WTC11 (cell line): Measurements from ENCODE around the gene NAV2. TPM values are rescaled to one million over a fixed set of nuclear protein-coding genes. Genes with fewer than 3 reads are reported as not detected.

Experiments used
- ATAC-seq: fragments of 200-7000 bp; cut with Tn5 transposase; 2 replicates; pipeline ENCODE4 v1.10.0; 2021; ENCODE audit warnings: mild to moderate bottlenecking, moderate library complexity
- CTCF ChIA-PET: fragments of 300-600 bp; sonication (Branson Sonifier 250); formaldehyde crosslinking; loops from one replicate; lab custom pipeline; 2021; ENCODE audit warnings: antibody characterized with exemption; lab: Charles Lee
- POLR2A ChIA-PET: fragments of 350-600 bp; sonication (Branson Sonifier 250); formaldehyde crosslinking; loops from one replicate; lab custom pipeline; 2021; ENCODE audit warnings: antibody characterized with exemption; lab: Charles Lee
- DNase-seq: peaks from one replicate; pipeline ENCODE4 v3.0.0; 2021; ENCODE audit warnings: low spot score
- H3K27ac Mint-ChIP-seq: 2 replicates; pipeline ENCODE4 v1.8.0; 2021; ENCODE audit warnings: mixed read lengths
- H3K27me3 Mint-ChIP-seq: 2 replicates; pipeline ENCODE4 v1.8.0; 2021; ENCODE audit warnings: low read depth, mild to moderate bottlenecking, moderate library complexity, mixed read lengths
- H3K36me3 Mint-ChIP-seq: 2 replicates; pipeline ENCODE4 v1.8.0; 2021; ENCODE audit warnings: mixed read lengths
- H3K4me1 Mint-ChIP-seq: 2 replicates; pipeline ENCODE4 v1.8.0; 2022; ENCODE audit warnings: mixed read lengths
- H3K4me3 Mint-ChIP-seq: 2 replicates; pipeline ENCODE4 v1.8.0; 2021; ENCODE audit warnings: mild to moderate bottlenecking, moderate library complexity, mixed read lengths
- H3K9me3 Mint-ChIP-seq: 2 replicates; pipeline ENCODE4 v1.8.0; 2021; ENCODE audit warnings: mixed read lengths
- CBFB ChIP-seq: sonication (generic); formaldehyde crosslinking; IDR thresholded peaks from 2 replicates; pipeline ENCODE4 v1.8.1; 2022; ENCODE audit warnings: mild to moderate bottlenecking, low read depth, missing genetic modification reagents
- ETV6 ChIP-seq: sonication (generic); formaldehyde crosslinking; IDR thresholded peaks from 2 replicates; pipeline ENCODE4 v1.8.1; 2022; ENCODE audit warnings: mild to moderate bottlenecking, missing genetic modification reagents
- FOXJ3 ChIP-seq: sonication (generic); formaldehyde crosslinking; IDR thresholded peaks from 2 replicates; pipeline ENCODE4 v1.9.0; 2021; ENCODE audit warnings: missing genetic modification reagents, mild to moderate bottlenecking, borderline replicate concordance
- FOXK1 ChIP-seq: sonication (generic); formaldehyde crosslinking; IDR thresholded peaks from 2 replicates; pipeline ENCODE4 v1.8.0; 2022; ENCODE audit warnings: mild to moderate bottlenecking, moderate library complexity, missing genetic modification reagents
- GTF2I ChIP-seq: fragments of 250-450 bp; sonication (Bioruptor Pico); conservative IDR thresholded peaks from 2 replicates; pipeline ENCODE4 v1.4.0; 2021; ENCODE audit warnings: mild to moderate bottlenecking
- JUN ChIP-seq: sonication (generic); formaldehyde crosslinking; IDR thresholded peaks from 2 replicates; pipeline ENCODE4 v1.8.0; 2023; ENCODE audit warnings: mild to moderate bottlenecking, missing genetic modification reagents
- MLX ChIP-seq: sonication (generic); formaldehyde crosslinking; IDR thresholded peaks from 2 replicates; pipeline ENCODE4 v1.8.1; 2023; ENCODE audit warnings: mild to moderate bottlenecking, missing genetic modification reagents, moderate library complexity
- MXD4 ChIP-seq: fragments of 250-450 bp; sonication (Bioruptor Pico); IDR thresholded peaks from 2 replicates; pipeline ENCODE4 v1.8.0; 2021; ENCODE audit warnings: mild to moderate bottlenecking, moderate library complexity, borderline replicate concordance
- NFYB ChIP-seq: sonication (generic); formaldehyde crosslinking; conservative IDR thresholded peaks from 2 replicates; pipeline ENCODE4 v1.8.0; 2022; ENCODE audit warnings: low read depth, missing genetic modification reagents
- OVOL2 ChIP-seq: fragments of 250-450 bp; sonication (Bioruptor Pico); IDR thresholded peaks from 2 replicates; pipeline ENCODE4 v1.9.0; 2021; ENCODE audit warnings: mild to moderate bottlenecking, borderline replicate concordance
- SOX15 ChIP-seq: fragments of 250-450 bp; sonication (Bioruptor Pico); IDR thresholded peaks from 2 replicates; pipeline ENCODE4 v1.9.0; 2021; ENCODE audit warnings: mild to moderate bottlenecking
- TCF7 ChIP-seq: sonication (generic); formaldehyde crosslinking; IDR thresholded peaks from 2 replicates; pipeline ENCODE4 v1.8.0; 2022; ENCODE audit warnings: mild to moderate bottlenecking, low read depth, missing genetic modification reagents, moderate library complexity
- TEAD1 ChIP-seq: sonication (generic); formaldehyde crosslinking; IDR thresholded peaks from 2 replicates; pipeline ENCODE4 v1.8.0; 2022; ENCODE audit warnings: mild to moderate bottlenecking, missing genetic modification reagents
- USF2 ChIP-seq: sonication (generic); formaldehyde crosslinking; IDR thresholded peaks from 2 replicates; pipeline ENCODE4 v1.8.1; 2023; ENCODE audit warnings: mild to moderate bottlenecking, missing genetic modification reagents, moderate library complexity
- ZNF219 ChIP-seq: sonication (generic); formaldehyde crosslinking; IDR thresholded peaks from 2 replicates; pipeline ENCODE4 v1.8.0; 2023; ENCODE audit warnings: missing genetic modification reagents, mild to moderate bottlenecking, borderline replicate concordance
- total RNA-seq: library from RNA; stranded (reverse); gene quantifications from 3 replicates; pipeline ENCODE4 v1.2.3, GENCODE V29; 2021
- TF ChIP-seq, protein P1 (sequence below): sonication (generic); formaldehyde crosslinking; IDR thresholded peaks from 2 replicates; pipeline ENCODE4 v1.8.0; 2022; ENCODE audit warnings: mild to moderate bottlenecking, missing genetic modification reagents
- TF ChIP-seq, protein P2 (sequence below): fragments of 250-450 bp; sonication (Bioruptor Pico); IDR thresholded peaks from 2 replicates; pipeline ENCODE4 v1.9.0; 2021; ENCODE audit warnings: mild to moderate bottlenecking, borderline replicate concordance
- TF ChIP-seq, protein P3 (sequence below): sonication (generic); formaldehyde crosslinking; IDR thresholded peaks from 2 replicates; pipeline ENCODE4 v1.8.1; 2022; ENCODE audit warnings: low read depth, missing genetic modification reagents, borderline replicate concordance
- TF ChIP-seq, protein P4 (sequence below): fragments of 250-450 bp; sonication (Bioruptor Pico); IDR thresholded peaks from 2 replicates; pipeline ENCODE4 v1.9.0; 2021; ENCODE audit warnings: mild to moderate bottlenecking
- TF ChIP-seq, protein P5 (sequence below): sonication (generic); formaldehyde crosslinking; IDR thresholded peaks from 2 replicates; pipeline ENCODE4 v1.8.1; 2022; ENCODE audit warnings: mild to moderate bottlenecking, missing genetic modification reagents, moderate library complexity, borderline replicate concordance

The NAV2 gene
- total RNA-seq, 1 experiment from 2014 or later, result 42.8 TPM

GRCh38 chr11:19852288-19852687, 139.7 kb downstream of the NAV2 start (continued):
- TF ChIP-seq FOXK1 (no peak), NFYB (CRISPR knock-in tag) (no peak), ZNF219 (CRISPR knock-in tag) (no peak), MLX (CRISPR knock-in tag) (no peak), FOXJ3 (CRISPR knock-in tag) (no peak)

DNA sequence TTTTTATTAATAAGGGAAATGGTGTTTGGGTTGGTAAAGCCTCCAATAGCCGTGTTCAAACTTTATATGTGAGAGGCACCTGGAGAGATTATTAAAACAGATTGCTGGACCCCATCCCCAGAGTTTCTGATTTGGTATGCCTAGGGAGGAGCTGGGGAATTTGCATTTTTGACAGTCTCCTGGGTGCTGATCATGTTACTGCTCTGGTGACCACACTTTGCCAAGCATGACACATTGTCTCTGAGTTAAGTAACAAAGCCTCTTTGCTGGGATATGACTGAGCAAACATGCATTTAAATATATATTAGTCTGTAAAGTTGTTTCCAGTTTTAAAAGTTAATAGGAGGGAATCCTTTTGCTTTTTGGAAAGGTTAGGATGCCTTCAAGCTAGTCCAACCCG, 140.4 kb downstream of the NAV2 start:
- ATAC-seq (no peak), DNase-seq (no peak)
- TF ChIP-seq ZNF219 (CRISPR knock-in tag) (no peak), CBFB (no peak), TEAD1 (CRISPR knock-in tag) (no peak), JUN (no peak), SOX15 (CRISPR knock-in tag) (no peak), MXD4 (CRISPR knock-in tag) (no peak), TCF7 (no peak), USF2 (CRISPR knock-in tag) (no peak), NFYB (CRISPR knock-in tag) (no peak), ETV6 (CRISPR knock-in tag) (no peak)
- TF ChIP-seq, protein P1, sequence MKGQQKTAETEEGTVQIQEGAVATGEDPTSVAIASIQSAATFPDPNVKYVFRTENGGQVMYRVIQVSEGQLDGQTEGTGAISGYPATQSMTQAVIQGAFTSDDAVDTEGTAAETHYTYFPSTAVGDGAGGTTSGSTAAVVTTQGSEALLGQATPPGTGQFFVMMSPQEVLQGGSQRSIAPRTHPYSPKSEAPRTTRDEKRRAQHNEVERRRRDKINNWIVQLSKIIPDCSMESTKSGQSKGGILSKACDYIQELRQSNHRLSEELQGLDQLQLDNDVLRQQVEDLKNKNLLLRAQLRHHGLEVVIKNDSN (CRISPR knock-in tag), result no peak
- TF ChIP-seq, protein P2, sequence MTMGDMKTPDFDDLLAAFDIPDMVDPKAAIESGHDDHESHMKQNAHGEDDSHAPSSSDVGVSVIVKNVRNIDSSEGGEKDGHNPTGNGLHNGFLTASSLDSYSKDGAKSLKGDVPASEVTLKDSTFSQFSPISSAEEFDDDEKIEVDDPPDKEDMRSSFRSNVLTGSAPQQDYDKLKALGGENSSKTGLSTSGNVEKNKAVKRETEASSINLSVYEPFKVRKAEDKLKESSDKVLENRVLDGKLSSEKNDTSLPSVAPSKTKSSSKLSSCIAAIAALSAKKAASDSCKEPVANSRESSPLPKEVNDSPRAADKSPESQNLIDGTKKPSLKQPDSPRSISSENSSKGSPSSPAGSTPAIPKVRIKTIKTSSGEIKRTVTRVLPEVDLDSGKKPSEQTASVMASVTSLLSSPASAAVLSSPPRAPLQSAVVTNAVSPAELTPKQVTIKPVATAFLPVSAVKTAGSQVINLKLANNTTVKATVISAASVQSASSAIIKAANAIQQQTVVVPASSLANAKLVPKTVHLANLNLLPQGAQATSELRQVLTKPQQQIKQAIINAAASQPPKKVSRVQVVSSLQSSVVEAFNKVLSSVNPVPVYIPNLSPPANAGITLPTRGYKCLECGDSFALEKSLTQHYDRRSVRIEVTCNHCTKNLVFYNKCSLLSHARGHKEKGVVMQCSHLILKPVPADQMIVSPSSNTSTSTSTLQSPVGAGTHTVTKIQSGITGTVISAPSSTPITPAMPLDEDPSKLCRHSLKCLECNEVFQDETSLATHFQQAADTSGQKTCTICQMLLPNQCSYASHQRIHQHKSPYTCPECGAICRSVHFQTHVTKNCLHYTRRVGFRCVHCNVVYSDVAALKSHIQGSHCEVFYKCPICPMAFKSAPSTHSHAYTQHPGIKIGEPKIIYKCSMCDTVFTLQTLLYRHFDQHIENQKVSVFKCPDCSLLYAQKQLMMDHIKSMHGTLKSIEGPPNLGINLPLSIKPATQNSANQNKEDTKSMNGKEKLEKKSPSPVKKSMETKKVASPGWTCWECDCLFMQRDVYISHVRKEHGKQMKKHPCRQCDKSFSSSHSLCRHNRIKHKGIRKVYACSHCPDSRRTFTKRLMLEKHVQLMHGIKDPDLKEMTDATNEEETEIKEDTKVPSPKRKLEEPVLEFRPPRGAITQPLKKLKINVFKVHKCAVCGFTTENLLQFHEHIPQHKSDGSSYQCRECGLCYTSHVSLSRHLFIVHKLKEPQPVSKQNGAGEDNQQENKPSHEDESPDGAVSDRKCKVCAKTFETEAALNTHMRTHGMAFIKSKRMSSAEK, result no peak
- Mint-ChIP-seq H3K27me3 (no peaks in the 10 kb centered on the region), H3K4me3 (no peak overlapping the region), H3K36me3 (peaks cover 25% of the 10 kb centered on the region), H3K27ac (no peak overlapping the region), H3K4me1 (peaks cover 38% of the 10 kb centered on the region), H3K9me3 (peaks cover 17% of the 10 kb centered on the region)
- ChIA-PET CTCF (interaction anchor here (1.0 to 1.3 kb wide), 2 partner anchors 50 to 52 kb away, joined by 3 to 5 read pairs; no protein-coding TSS in a partner anchor), POLR2A (no interaction called here)

GRCh38 chr11:19853920-19854319, 141.3 kb downstream of the NAV2 start:
- H3K4me3 Mint-ChIP-seq, result no peak overlapping the region
- H3K9me3 Mint-ChIP-seq, result peaks cover 25% of the 10 kb centered on the region
- ATAC-seq (no peak), DNase-seq (no peak)
- CTCF ChIA-PET, result interaction anchor here (1.3 kb wide), 1 partner anchor 49 kb away, joined by 3 read pairs; no protein-coding TSS in a partner anchor
- peaks cover 34% of the 10 kb centered on the region for H3K36me3 Mint-ChIP-seq
- POLR2A ChIA-PET, result interaction anchor here (1.6 kb wide), 1 partner anchor 18 kb away, joined by 3 read pairs; no protein-coding TSS in a partner anchor
- H3K27me3 Mint-ChIP-seq, result no peaks in the 10 kb centered on the region
- H3K4me1 Mint-ChIP-seq, result peaks cover 29% of the 10 kb centered on the region
- no peak overlapping the region for H3K27ac Mint-ChIP-seq
- TF ChIP-seq OVOL2 (CRISPR knock-in tag), result no peak
- TF ChIP-seq, protein P3, sequence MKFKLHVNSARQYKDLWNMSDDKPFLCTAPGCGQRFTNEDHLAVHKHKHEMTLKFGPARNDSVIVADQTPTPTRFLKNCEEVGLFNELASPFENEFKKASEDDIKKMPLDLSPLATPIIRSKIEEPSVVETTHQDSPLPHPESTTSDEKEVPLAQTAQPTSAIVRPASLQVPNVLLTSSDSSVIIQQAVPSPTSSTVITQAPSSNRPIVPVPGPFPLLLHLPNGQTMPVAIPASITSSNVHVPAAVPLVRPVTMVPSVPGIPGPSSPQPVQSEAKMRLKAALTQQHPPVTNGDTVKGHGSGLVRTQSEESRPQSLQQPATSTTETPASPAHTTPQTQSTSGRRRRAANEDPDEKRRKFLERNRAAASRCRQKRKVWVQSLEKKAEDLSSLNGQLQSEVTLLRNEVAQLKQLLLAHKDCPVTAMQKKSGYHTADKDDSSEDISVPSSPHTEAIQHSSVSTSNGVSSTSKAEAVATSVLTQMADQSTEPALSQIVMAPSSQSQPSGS, result no peak
- TF ChIP-seq, protein P4, sequence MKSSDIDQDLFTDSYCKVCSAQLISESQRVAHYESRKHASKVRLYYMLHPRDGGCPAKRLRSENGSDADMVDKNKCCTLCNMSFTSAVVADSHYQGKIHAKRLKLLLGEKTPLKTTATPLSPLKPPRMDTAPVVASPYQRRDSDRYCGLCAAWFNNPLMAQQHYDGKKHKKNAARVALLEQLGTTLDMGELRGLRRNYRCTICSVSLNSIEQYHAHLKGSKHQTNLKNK (CRISPR knock-in tag), result no peak
- TF ChIP-seq, protein P2, result no peak
- TF ChIP-seq GTF2I (CRISPR knock-in tag), result no peak
- TF ChIP-seq, protein P5, sequence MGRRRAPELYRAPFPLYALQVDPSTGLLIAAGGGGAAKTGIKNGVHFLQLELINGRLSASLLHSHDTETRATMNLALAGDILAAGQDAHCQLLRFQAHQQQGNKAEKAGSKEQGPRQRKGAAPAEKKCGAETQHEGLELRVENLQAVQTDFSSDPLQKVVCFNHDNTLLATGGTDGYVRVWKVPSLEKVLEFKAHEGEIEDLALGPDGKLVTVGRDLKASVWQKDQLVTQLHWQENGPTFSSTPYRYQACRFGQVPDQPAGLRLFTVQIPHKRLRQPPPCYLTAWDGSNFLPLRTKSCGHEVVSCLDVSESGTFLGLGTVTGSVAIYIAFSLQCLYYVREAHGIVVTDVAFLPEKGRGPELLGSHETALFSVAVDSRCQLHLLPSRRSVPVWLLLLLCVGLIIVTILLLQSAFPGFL (CRISPR knock-in tag), result no peak
